ENCODE results near the gene TMEM151A. TPM values are rescaled to one million over a fixed set of nuclear protein-coding genes. Genes with fewer than 3 reads are reported as not detected.

The TMEM151A gene
- total RNA-seq, 3 donors from 2014 or later: 0.16 to 1.6 (median 0.33) TPM

- TF ChIP-seq CTCF (IDR thresholded peaks at IDR 0.05) (no peak), POLR2AphosphoS5 (IDR thresholded peaks at IDR 0.05) (peak in 1 of 3 donors; percentile 27)
- Histone ChIP-seq H3K36me3 (no peaks in the 10 kb centered on the region), H3K27ac (peak overlapping the region in 1 of 2 donors; percentile 75), H3K4me3 (no peak overlapping the region), H3K9me3 (no peaks in the 10 kb centered on the region), H3K4me1 (peaks cover 6 to 11% of the 10 kb centered on the region in 2 donors), H3K27me3 (no peaks in the 10 kb centered on the region)
- DNase-seq (ENCODE audit: low spot score in 2 of 2): no peak
- intact Hi-C loops (cut with DNase I; ENCODE audit: low total_unique reads): no loop called here
Measured at GRCh38 chr11:66322732-66323427, 31.2 kb downstream of the TMEM151A start.

DNA sequence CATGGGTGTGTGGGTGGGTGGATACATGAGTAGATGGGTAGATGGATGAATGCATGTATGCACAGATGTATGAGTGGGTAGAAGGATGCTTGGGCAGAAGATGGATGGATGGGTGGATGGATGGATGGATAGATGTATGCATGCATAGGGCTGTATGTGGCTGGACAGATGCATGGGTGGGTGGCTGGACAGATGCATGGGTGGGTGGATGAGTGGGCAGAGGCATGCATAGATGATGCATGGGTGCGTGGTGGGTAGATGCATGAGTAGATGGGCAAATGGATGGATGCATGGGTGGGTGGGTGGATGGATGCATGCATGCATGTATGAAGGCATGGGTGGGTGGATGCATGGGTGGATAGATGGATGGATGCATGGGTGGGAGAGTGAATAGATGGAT, 32.0 kb downstream of the TMEM151A start:
- Histone ChIP-seq H3K27me3 (no peaks in the 10 kb centered on the region), H3K36me3 (no peaks in the 10 kb centered on the region), H3K4me3 (no peak overlapping the region), H3K9me3 (no peaks in the 10 kb centered on the region), H3K4me1 (peaks cover 3 to 6% of the 10 kb centered on the region in 2 donors), H3K27ac (no peak overlapping the region)
- intact Hi-C loops (cut with DNase I; ENCODE audit: low total_unique reads): no loop called here
- no peak for DNase-seq (ENCODE audit: low spot score in 2 of 2)
- TF ChIP-seq POLR2AphosphoS5 (IDR thresholded peaks at IDR 0.05) (no peak), POLR2A (IDR thresholded peaks at IDR 0.05) (no peak), CTCF (IDR thresholded peaks at IDR 0.05) (no peak)

DNA sequence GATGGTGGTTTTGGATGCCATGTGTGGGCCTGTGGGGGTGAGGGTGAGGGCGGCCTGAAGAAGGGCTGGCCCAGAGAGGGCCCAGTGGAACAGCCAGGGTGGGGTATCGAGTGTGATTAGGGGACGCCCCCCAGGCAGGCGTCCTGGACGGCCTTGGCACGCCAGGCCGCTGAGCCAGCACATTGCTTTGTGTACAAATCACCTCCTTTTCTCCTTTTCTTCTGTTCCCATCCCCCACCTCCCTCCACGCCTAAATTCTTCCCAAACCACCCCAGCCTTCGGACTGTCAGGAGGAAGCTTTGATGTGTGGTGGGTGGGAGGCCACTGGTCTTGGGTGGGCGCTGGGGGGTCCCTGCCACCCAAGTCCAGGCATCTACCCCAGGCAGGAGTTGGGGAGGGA, 33.0 kb downstream of the TMEM151A start:
- H3K36me3 ChIP-seq: no peaks in the 10 kb centered on the region
- H3K27ac ChIP-seq: peak overlapping the region in 1 of 2 donors; percentile 91
- DNase-seq (ENCODE audit: low spot score in 2 of 2): no peak
- intact Hi-C loops (cut with DNase I; ENCODE audit: low total_unique reads): loop anchor here (1.0 kb wide), 1 partner anchor 32 kb away; no protein-coding TSS in a partner anchor
- TF ChIP-seq POLR2A (IDR thresholded peaks at IDR 0.05): no peak
- no peak for TF ChIP-seq CTCF (IDR thresholded peaks at IDR 0.05)
- TF ChIP-seq POLR2AphosphoS5 (IDR thresholded peaks at IDR 0.05): no peak
- no peaks in the 10 kb centered on the region for H3K27me3 ChIP-seq
- H3K4me1 ChIP-seq: peaks cover 3% of the 10 kb centered on the region in 2 donors
- H3K9me3 ChIP-seq: no peaks in the 10 kb centered on the region
- no peak overlapping the region for H3K4me3 ChIP-seq

DNA sequence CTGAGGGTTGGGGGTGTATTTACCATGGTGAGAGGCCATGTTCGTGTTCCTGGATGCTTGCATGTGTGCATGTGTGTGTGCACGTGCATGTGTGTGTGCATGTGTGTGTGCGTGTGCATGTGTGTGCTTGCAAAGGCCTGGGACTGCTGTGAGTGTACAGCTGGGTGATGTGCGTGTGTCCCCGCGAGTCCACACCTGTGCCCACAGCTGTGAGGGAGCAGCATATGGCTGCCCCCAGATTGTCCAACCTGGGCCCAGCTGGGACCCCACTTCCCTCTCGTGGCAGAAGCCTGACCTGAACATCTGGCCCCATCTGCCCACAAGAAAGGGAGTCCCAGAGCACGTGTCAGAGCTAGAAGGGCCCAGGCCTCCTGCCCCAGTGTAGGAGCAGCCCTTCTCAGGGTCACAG, 33.6 kb downstream of the TMEM151A start:
- H3K9me3 ChIP-seq: no peaks in the 10 kb centered on the region
- intact Hi-C loops (cut with DNase I; ENCODE audit: low total_unique reads): loop anchor here (1.0 kb wide), 1 partner anchor 33 kb away; no protein-coding TSS in a partner anchor
- TF ChIP-seq CTCF (IDR thresholded peaks at IDR 0.05) (no peak), POLR2AphosphoS5 (IDR thresholded peaks at IDR 0.05) (no peak), POLR2A (IDR thresholded peaks at IDR 0.05) (no peak)
- H3K27me3 ChIP-seq: no peaks in the 10 kb centered on the region
- no peak for DNase-seq (ENCODE audit: low spot score in 2 of 2)
- peaks cover 3% of the 10 kb centered on the region in 2 donors for H3K4me1 ChIP-seq
- no peak overlapping the region for H3K4me3 ChIP-seq
- peak overlapping the region in 1 of 2 donors; percentile 91 for H3K27ac ChIP-seq
- no peaks in the 10 kb centered on the region for H3K36me3 ChIP-seq

DNA sequence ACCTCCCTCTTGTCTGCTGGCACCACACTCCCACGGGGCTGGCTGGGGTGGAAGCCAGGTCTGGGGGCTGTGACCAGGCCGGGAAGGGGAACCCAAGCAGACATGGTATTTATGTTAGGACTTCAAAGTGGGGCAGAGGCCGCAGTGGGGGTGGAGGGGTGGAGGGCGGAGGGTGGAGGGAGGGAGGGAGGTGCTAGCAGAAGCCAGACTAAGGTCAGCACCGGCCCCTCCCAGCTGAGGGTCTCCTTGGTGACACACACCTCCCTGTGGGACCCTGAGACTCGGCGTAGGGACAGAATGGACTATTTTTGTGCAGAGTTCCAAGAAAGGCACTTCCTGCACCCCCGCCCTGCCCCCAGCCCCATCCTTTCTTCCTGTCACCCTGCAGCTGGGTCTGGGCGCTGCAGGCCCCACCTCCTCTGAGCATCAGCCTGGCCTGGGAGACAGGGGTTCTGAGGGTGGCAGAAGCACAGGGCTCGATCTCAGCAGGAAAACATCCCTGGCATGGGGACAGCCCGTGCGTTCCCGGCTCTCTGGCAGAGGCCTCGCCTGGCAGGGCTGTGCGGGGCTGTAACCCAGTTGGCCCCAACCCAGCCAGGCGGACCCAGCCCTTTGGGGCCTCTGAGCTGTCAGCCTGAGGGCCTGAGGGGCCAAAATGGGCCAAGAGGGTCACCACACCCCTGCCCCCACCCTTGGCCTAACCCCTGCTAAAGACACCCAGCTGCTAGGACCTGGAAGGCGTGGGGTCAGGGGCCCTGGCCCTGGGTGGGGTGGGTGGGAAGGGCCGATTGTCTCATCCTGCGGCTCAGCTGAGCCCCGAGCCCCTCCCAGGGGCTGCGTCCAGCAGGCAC, 34.8 kb downstream of the TMEM151A start:
- DNase-seq (ENCODE audit: low spot score in 2 of 2): no peak

More for the DNA sequence above, 34.8 kb downstream of the TMEM151A start:
- Histone ChIP-seq H3K27me3 (no peaks in the 10 kb centered on the region), H3K36me3 (no peaks in the 10 kb centered on the region), H3K4me1 (peaks cover 3% of the 10 kb centered on the region in 2 donors), H3K9me3 (no peaks in the 10 kb centered on the region), H3K4me3 (no peak overlapping the region), H3K27ac (peak overlapping the region; percentile 51 to 91)
- TF ChIP-seq CTCF (IDR thresholded peaks at IDR 0.05): no peak
- TF ChIP-seq POLR2A (IDR thresholded peaks at IDR 0.05): no peak
- TF ChIP-seq POLR2AphosphoS5 (IDR thresholded peaks at IDR 0.05): no peak
- intact Hi-C loops (cut with DNase I; ENCODE audit: low total_unique reads): no loop called here
